Epithelial cell of alveolus of lung (primary cell): ENCODE results near the gene KRTAP26-1. TPM values are rescaled to one million over a fixed set of nuclear protein-coding genes. Genes with fewer than 3 reads are reported as not detected.

Experiments used
- total RNA-seq: library from RNA; depleted of rRNA; stranded (reverse); fragments of >200 nt; gene quantifications from 2 replicates; pipeline ENCODE4 v1.2.1, GENCODE V29; 2015

KRTAP26-1 gene
- not detected in 2 replicates for total RNA-seq

GRCh38 chr21:30320215-30320614 lies at the start of gene KRTAP26-1:
Gene KRTAP26-1 (minus strand): TSS chr21:30320315. CDS start chr21:30320035, 280 bp downstream.

GRCh38 chr21:30348506-30348905 lies 28.4 kb upstream of the KRTAP26-1 start, which contains the start of gene KRTAP23-1:
Gene KRTAP23-1 (minus strand): TSS chr21:30348606. CDS start chr21:30348606, 0 bp downstream.

GRCh38 chr21:30337276-30337744 lies 17.2 kb upstream of the KRTAP26-1 start, which contains the start of gene KRTAP27-1:
Gene KRTAP27-1 (minus strand): TSS chr21:30337694. CDS start chr21:30337668, 26 bp downstream.

GRCh38 chr21:30289215-30289614 lies 30.9 kb downstream of the KRTAP26-1 start, which contains the start of gene KRTAP25-1:
Gene KRTAP25-1 (minus strand): TSS chr21:30289514. CDS start chr21:30289490, 24 bp downstream.

GRCh38 chr21:30282850-30283249 lies 37.3 kb downstream of the KRTAP26-1 start, which contains the start of gene KRTAP24-1:
Gene KRTAP24-1 (minus strand): TSS chr21:30282950. CDS start chr21:30282932, 18 bp downstream.

Other genes starting within 250 kb of the KRTAP26-1 start
- gene CLDN17, start 153.5 kb downstream of the KRTAP26-1 start, total RNA-seq, result not detected in 2 replicates
- gene CLDN8, start 104.2 kb downstream of the KRTAP26-1 start, total RNA-seq, result not detected in 2 replicates
- gene KRTAP24-1, start 37.4 kb downstream of the KRTAP26-1 start, total RNA-seq, result not detected in 2 replicates
- not detected in 2 replicates for gene KRTAP25-1, start 30.8 kb downstream of the KRTAP26-1 start, total RNA-seq
- not detected in 2 replicates for gene KRTAP27-1, start 17.4 kb upstream of the KRTAP26-1 start, total RNA-seq
- gene KRTAP23-1, start 28.3 kb upstream of the KRTAP26-1 start, total RNA-seq, result not detected in 2 replicates
- not detected in 2 replicates for gene KRTAP13-2, start 52.0 kb upstream of the KRTAP26-1 start, total RNA-seq
- not detected in 2 replicates for gene KRTAP13-1, start 75.7 kb upstream of the KRTAP26-1 start, total RNA-seq
- not detected in 2 replicates for gene KRTAP13-3, start 105.6 kb upstream of the KRTAP26-1 start, total RNA-seq
- gene KRTAP13-4, start 109.9 kb upstream of the KRTAP26-1 start, total RNA-seq, result not detected in 2 replicates
- gene KRTAP15-1, start 120.0 kb upstream of the KRTAP26-1 start, total RNA-seq, result not detected in 2 replicates
- not detected in 2 replicates for gene KRTAP19-1, start 160.1 kb upstream of the KRTAP26-1 start, total RNA-seq
- gene KRTAP19-2, start 167.1 kb upstream of the KRTAP26-1 start, total RNA-seq, result not detected in 2 replicates
- not detected in 2 replicates for gene KRTAP19-3, start 171.7 kb upstream of the KRTAP26-1 start, total RNA-seq
- not detected in 2 replicates for gene KRTAP19-4, start 176.8 kb upstream of the KRTAP26-1 start, total RNA-seq
- not detected in 2 replicates for gene KRTAP19-5, start 181.8 kb upstream of the KRTAP26-1 start, total RNA-seq
- not detected in 2 replicates for gene KRTAP19-6, start 221.5 kb upstream of the KRTAP26-1 start, total RNA-seq
- gene KRTAP19-7, start 241.0 kb upstream of the KRTAP26-1 start, total RNA-seq, result not detected in 2 replicates